NCI-H1092 treated with DMSO at 0.1 percent for 48 hours (cell line): ENCODE data around the gene NPAS3.

Experiments used
- DNase-seq: peaks from one replicate; lab custom pipeline; 2025; lab: John Stamatoyannopoulos, UW

NPAS3 gene

GRCh38 chr14:33714527-33715226 is 776.0 kb downstream of the NPAS3 start:
- DNase-seq, result no peak

- no peak for DNase-seq
Observed at GRCh38 chr14:33715227-33715528, 776.5 kb downstream of the NPAS3 start.

GRCh38 chr14:33716921-33717320 is 778.2 kb downstream of the NPAS3 start:
- no peak for DNase-seq

DNA sequence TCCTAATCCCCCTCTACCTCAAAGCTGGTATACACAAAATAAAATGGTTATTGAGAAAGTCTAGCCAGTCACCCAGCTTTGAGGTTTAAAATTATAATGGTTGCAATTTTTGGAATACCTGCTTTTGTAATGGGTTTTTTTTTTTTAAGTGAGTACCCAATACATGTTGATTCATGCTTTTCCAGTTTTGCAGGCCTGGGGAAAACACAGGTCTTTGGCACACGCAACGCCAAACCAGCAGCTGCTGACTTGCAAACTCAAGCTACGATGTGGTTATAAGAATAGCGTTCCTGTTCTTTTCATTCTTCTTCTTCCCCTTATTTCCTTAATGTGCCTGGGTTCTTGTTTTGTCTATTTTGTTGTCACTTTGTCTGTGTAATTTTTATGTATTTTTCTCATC is 779.2 kb downstream of the NPAS3 start:
- DNase-seq, result no peak

GRCh38 chr14:33720284-33720787 is 781.7 kb downstream of the NPAS3 start:
- no peak for DNase-seq

GRCh38 chr14:33726685-33727084 is 788.0 kb downstream of the NPAS3 start:
- no peak for DNase-seq

- no peak for DNase-seq
Observed at GRCh38 chr14:33727606-33728005, 788.9 kb downstream of the NPAS3 start.

DNA sequence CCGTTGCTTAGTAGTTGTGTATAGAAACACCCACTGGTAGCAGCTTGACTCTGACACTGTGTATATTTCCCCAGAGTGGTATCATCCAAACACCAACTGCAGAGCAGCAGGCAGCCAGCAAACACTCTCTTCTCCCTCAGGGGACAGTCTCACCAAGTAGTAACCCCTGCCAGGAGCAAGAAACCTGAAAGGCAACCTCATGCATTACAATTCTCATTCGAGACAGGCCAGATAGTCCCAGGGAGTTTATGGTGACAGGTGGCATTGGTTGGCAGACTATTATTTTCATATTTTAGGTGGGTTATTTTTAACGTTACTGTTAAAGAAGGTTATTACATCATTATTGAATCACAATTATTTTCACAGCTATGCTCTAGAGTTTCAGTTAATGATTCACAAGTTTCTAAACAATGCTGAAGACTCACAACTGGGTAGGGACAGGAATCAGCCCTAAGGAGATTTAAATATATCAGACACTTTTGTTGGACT is 789.4 kb downstream of the NPAS3 start:
- no peak for DNase-seq

GRCh38 chr14:33730156-33730555 is 791.5 kb downstream of the NPAS3 start:
- DNase-seq, result no peak

DNA sequence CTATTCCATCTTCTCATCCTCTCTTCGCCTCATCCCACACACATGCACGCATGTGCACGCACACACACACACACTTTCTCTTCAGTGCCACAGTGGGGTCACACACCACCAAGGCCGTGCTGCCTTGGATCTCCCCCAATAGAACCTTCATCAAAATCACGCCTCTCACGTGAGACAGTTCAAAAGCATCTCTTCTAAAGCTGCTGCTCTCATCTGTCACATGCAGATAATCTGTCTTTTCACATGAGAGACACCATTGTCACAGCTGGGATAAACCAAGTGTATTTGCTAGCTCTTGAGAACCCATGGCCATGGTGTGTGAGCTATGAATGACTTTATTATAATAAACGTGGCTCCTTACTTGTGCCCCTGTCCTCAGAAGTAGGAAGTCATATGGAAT is 793.5 kb downstream of the NPAS3 start:
- DNase-seq, result no peak

DNA sequence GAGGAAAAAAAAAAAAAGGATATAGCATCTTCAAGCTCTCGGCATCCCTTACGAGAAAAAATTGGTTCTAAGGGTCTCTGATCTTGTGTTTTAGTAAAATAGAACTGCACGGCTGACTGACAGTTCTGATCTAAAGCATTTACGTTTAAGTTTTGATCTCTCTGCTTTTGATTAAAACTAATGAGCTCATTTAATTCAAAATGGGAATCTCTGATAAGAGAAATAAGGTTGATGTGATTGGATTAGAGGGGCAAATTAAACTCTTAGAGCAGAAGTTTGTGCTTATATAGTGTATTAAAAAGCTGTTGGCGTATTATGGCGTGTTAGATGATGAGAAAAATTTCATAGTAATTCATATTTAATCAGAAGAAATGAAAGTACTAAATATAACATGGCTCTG is 794.6 kb downstream of the NPAS3 start:
- DNase-seq, result no peak

GRCh38 chr14:33733721-33734120 is 795.0 kb downstream of the NPAS3 start:
- no peak for DNase-seq

DNA sequence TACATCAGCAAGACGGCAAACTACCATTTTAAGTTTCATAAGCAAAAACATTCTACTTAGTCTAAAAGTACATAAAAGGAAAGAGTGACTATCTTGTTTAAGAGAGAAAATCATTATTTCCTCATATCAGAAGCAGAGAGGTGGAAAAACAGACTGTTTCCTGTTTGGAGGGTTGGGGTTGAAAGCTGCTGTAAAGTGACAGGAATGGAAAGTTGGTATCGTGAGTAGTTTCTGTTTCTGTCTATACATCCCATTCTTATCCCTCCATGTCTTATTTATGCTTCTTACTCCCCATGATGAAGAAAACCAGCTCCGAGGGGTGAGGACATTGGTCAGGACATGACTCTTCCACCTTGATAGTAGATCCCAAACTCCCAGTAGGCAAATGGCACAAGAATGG is 795.7 kb downstream of the NPAS3 start:
- DNase-seq, result no peak

GRCh38 chr14:33736299-33736825 is 797.7 kb downstream of the NPAS3 start:
- DNase-seq, result no peak

- no peak for DNase-seq
Observed at GRCh38 chr14:33736979-33737378, 798.3 kb downstream of the NPAS3 start.

DNA sequence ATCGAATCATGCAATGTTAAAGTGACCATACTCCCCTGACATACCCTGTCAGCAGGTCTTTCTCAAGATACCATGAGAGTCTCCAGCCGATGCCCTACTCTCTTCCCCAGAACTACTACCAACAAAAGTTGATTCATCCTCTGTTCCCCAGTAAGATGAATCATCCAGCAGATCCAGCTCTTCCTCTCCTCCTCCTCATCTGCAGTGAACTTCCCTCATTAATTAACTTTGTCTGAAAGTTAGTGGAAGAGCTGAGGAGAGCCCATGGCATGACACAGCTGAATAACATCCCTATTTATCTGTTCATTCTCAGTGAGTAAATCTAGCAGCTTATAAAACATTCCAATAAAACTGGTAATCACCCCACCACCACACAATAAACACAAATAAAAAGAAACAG is 798.8 kb downstream of the NPAS3 start:
- no peak for DNase-seq

DNA sequence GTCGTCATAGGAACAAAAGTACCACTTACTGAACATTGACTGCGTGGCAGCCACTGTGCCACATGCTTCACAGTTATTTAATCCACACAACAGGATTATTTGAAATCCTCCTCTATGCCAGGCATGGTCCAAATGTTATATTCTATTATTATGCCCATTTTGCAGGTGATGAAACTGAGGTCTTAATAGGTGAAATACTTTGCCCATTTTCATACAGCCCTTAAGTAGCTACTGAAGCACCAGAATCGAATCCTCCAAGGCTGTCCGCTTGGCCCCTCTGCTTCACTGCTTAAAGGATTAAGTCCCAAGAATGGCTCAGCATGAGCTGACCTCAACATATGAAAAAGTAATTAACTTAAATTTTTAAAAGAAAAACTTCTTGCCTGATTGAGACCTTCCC is 799.4 kb downstream of the NPAS3 start:
- DNase-seq, result no peak

DNA sequence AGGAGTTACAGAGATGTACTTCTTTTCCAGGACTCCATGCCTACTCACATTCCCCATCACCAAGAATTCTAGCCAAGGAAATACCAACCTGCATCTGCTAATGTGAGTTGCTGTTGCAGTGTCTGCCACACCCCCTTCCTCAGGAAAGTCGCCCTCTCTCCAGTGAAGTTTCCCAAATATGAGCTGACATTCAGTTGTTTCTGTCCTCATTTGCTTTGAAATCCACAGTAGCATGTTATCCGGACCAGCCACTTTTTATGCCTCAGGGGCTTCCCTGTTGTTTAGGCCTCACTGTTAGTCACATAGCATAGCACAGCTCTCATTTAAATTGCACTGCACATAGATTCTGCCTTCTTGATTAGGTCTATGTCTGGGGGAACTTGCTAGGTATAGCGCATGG is 799.8 kb downstream of the NPAS3 start:
- DNase-seq, result no peak

DNA sequence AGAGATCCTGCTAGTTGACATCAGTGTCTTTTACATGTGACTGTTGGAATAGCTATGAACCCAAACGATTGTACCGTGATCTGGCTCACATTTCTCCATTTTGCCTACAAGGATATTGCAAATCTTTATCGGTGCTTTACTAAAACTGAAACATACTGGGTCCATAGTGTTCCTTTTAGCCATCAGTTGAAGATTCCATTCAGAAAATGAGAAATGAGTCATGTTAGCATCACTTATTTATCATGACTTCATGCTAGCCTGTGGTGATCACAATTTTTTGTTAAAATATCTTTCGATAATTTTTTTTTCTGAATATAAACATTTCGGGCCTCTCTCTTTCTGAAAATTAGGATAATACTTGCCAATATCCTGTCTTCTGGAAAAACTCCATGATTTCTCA is 801.9 kb downstream of the NPAS3 start:
- no peak for DNase-seq

- no peak for DNase-seq
Observed at GRCh38 chr14:33742166-33742565, 803.5 kb downstream of the NPAS3 start.

DNA sequence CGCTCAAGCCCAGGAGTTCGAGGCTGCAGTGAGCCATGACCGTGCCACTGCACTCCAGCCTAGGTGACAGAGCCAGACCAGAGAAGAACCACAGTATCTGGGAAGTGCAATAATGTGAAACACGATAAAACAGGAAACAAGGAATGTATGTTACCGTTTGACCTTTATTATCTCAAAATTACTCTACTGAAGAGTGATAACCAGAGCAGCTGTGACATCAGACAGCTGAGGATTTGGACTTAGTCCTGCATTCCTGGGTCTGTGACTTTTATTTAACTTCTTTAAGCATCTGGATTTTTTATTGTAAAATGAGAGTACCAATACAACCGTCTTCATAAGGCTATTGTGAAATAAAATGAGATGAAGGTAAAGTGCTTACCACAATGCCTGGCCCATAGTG is 806.5 kb downstream of the NPAS3 start:
- no peak for DNase-seq

GRCh38 chr14:33747749-33748148 is 809.1 kb downstream of the NPAS3 start:
- no peak for DNase-seq

DNA sequence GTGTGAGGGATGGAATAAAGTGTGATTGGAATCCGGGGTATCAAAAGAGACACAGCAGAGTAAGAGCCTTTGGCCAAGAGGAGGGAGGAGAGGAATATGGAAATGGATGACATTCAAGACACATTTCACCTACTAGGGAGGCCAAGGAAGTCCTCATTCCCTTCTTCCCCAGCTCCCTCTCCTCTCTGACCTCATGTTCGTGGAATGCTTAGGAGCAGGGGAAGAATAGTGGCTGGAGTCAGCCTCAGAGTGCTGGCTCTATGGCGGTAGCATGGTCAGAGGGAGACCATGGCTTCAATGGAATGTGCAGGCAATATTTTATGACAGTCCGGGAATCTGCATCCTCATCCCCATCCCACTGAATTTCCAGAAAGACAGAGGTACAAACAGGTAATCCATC is 815.6 kb downstream of the NPAS3 start:
- DNase-seq, result no peak

GRCh38 chr14:33755358-33755757 is 816.7 kb downstream of the NPAS3 start:
- DNase-seq, result no peak
